ENCODE results near the gene SYNPR. TPM values are rescaled to one million over a fixed set of nuclear protein-coding genes. Genes with fewer than 3 reads are reported as not detected.

The SYNPR gene
- total RNA-seq, 1 experiment from 2014 or later, result not detected

DNA sequence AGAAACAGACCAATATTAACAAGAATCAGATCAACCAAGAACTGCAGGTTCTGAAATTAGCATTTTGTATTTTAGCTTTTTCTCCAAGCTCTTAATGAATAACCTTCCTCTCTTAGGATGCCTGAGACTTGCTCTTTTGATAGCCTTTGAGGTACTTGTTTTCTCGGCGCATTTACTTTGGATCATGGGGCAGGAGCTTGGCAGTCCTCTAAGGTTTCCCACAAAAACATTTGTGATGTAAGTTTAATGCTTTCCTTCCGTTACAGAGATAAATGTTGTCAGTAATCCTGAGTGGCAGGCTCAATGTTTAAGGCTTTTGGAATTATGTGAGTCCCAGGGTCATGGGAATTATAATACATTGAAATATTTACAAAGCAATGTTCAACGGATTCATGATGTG, 236.6 kb downstream of the SYNPR start:
- CTCF ChIA-PET, result no interaction called here
- intact Hi-C loops (cut with micrococcal nuclease; ENCODE audit: unreplicated experiment), result no loop called here
- H3K36me3 Mint-ChIP-seq (ENCODE audit: insufficient read depth, unreplicated experiment), result no peaks in the 10 kb centered on the region
- H3K4me3 Mint-ChIP-seq (ENCODE audit: unreplicated experiment), result no peak overlapping the region
- peaks cover 2% of the 10 kb centered on the region for H3K27me3 Mint-ChIP-seq (ENCODE audit: insufficient read depth, unreplicated experiment)
- no peak for DNase-seq
- H3K4me1 ChIP-seq, result no peaks in the 10 kb centered on the region
- H3K9me3 Mint-ChIP-seq (ENCODE audit: unreplicated experiment), result no peaks in the 10 kb centered on the region
- BruUV-seq (replicated peaks), result no TSS peak
- TF ChIP-seq, protein P1, sequence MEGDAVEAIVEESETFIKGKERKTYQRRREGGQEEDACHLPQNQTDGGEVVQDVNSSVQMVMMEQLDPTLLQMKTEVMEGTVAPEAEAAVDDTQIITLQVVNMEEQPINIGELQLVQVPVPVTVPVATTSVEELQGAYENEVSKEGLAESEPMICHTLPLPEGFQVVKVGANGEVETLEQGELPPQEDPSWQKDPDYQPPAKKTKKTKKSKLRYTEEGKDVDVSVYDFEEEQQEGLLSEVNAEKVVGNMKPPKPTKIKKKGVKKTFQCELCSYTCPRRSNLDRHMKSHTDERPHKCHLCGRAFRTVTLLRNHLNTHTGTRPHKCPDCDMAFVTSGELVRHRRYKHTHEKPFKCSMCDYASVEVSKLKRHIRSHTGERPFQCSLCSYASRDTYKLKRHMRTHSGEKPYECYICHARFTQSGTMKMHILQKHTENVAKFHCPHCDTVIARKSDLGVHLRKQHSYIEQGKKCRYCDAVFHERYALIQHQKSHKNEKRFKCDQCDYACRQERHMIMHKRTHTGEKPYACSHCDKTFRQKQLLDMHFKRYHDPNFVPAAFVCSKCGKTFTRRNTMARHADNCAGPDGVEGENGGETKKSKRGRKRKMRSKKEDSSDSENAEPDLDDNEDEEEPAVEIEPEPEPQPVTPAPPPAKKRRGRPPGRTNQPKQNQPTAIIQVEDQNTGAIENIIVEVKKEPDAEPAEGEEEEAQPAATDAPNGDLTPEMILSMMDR (IDR thresholded peaks at IDR 0.05; ENCODE audit: insufficient read depth in 1 of 2, low read depth in 1 of 2, low read length in 1 of 2, severe bottlenecking in 1 of 2, unreplicated experiment in 1 of 2), result no peak
- no peaks in the 10 kb centered on the region for H3K9me3 ChIP-seq
- no peak overlapping the region for H3K4me3 ChIP-seq (ENCODE audit: low read depth, low read length)
- H3K36me3 ChIP-seq (ENCODE audit: control insufficient read depth, insufficient read depth, low read length), result no peaks in the 10 kb centered on the region
- H3K4me1 Mint-ChIP-seq (ENCODE audit: low read depth, unreplicated experiment), result no peaks in the 10 kb centered on the region
- H3K27ac Mint-ChIP-seq (ENCODE audit: unreplicated experiment), result no peak overlapping the region
- POLR2A ChIA-PET, result no interaction called here
- H3K27me3 ChIP-seq (replicated peaks; ENCODE audit: control insufficient read depth, insufficient read depth, low read length), result no peaks in the 10 kb centered on the region

DNA sequence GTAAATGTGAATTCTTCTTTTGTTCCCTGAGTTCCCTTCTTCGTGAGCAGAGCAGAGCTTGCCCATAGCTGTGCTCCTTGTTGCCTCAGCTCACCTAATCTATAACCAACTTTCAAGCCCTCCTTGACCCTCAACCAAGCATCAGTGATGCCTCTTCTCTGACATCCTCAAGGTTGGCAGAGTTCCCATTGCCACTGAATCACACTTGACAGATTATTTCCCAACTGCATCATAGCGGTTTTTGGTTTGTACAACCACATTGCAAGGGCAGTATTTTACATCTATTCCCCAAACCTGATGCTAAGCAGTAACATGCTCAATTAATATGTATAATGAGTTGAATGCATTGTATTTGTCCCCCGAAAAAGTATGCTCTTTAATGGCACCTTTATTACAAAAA, 241.3 kb downstream of the SYNPR start:
- Histone ChIP-seq H3K36me3 (ENCODE audit: control insufficient read depth, insufficient read depth, low read length) (no peaks in the 10 kb centered on the region), H3K4me1 (no peaks in the 10 kb centered on the region), H3K27me3 (replicated peaks; ENCODE audit: control insufficient read depth, insufficient read depth, low read length) (no peaks in the 10 kb centered on the region), H3K4me3 (ENCODE audit: low read depth, low read length) (no peak overlapping the region), H3K9me3 (no peaks in the 10 kb centered on the region)
- DNase-seq, result no peak
- BruUV-seq (replicated peaks), result no TSS peak
- Mint-ChIP-seq H3K4me1 (ENCODE audit: low read depth, unreplicated experiment) (peaks cover 6% of the 10 kb centered on the region), H3K9me3 (ENCODE audit: unreplicated experiment) (no peaks in the 10 kb centered on the region), H3K27me3 (ENCODE audit: insufficient read depth, unreplicated experiment) (peaks cover 2% of the 10 kb centered on the region), H3K4me3 (ENCODE audit: unreplicated experiment) (no peak overlapping the region), H3K27ac (ENCODE audit: unreplicated experiment) (no peak overlapping the region), H3K36me3 (ENCODE audit: insufficient read depth, unreplicated experiment) (no peaks in the 10 kb centered on the region)
- intact Hi-C loops (cut with micrococcal nuclease; ENCODE audit: unreplicated experiment), result no loop called here
- TF ChIP-seq, protein P1 (IDR thresholded peaks at IDR 0.05; ENCODE audit: insufficient read depth in 1 of 2, low read depth in 1 of 2, low read length in 1 of 2, severe bottlenecking in 1 of 2, unreplicated experiment in 1 of 2), result no peak
- ChIA-PET POLR2A (no interaction called here), CTCF (no interaction called here)

DNA sequence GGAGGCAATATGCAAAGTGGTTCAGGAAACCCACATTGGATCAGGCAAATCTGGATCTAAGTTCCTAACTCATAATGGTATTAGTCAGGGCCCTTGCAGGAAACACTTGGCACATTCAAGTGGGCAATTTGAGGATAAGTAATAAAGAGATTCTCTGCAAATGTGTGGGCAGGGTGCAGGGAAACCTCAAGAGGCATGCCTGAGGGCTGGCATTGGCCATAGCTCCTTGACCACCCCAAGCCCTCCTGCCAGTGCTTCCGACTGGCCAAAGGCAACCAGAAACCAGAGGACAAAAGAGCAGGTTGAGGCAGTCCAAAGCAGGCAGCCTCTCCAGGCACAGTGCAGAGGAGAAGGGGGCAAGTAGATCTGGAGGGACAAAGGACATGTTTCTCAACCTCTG, 243.5 kb downstream of the SYNPR start:
- Histone ChIP-seq H3K9me3 (no peaks in the 10 kb centered on the region), H3K36me3 (ENCODE audit: control insufficient read depth, insufficient read depth, low read length) (no peaks in the 10 kb centered on the region), H3K4me3 (ENCODE audit: low read depth, low read length) (no peak overlapping the region), H3K27me3 (replicated peaks; ENCODE audit: control insufficient read depth, insufficient read depth, low read length) (no peaks in the 10 kb centered on the region), H3K4me1 (no peaks in the 10 kb centered on the region)
- ChIA-PET CTCF (no interaction called here), POLR2A (no interaction called here)
- Mint-ChIP-seq H3K27ac (ENCODE audit: unreplicated experiment) (no peak overlapping the region), H3K9me3 (ENCODE audit: unreplicated experiment) (no peaks in the 10 kb centered on the region), H3K27me3 (ENCODE audit: insufficient read depth, unreplicated experiment) (peaks cover 1% of the 10 kb centered on the region), H3K36me3 (ENCODE audit: insufficient read depth, unreplicated experiment) (no peaks in the 10 kb centered on the region), H3K4me1 (ENCODE audit: low read depth, unreplicated experiment) (peaks cover 6% of the 10 kb centered on the region), H3K4me3 (ENCODE audit: unreplicated experiment) (no peak overlapping the region)
- intact Hi-C loops (cut with micrococcal nuclease; ENCODE audit: unreplicated experiment), result no loop called here
- TF ChIP-seq, protein P1 (IDR thresholded peaks at IDR 0.05; ENCODE audit: insufficient read depth in 1 of 2, low read depth in 1 of 2, low read length in 1 of 2, severe bottlenecking in 1 of 2, unreplicated experiment in 1 of 2), result no peak
- BruUV-seq (replicated peaks), result no TSS peak
- DNase-seq, result no peak
